IMR-90 (cell line): Measurements from ENCODE around the gene RAPGEF5. TPM values are rescaled to one million over a fixed set of nuclear protein-coding genes. Genes with fewer than 3 reads are reported as not detected.

Experiments
- ATAC-seq: fragments of 200-7000 bp; cut with Tn5 transposase; 2 replicates; pipeline ENCODE4 v1.9.1; 2020; ENCODE audit warnings: low read depth, mild to moderate bottlenecking, moderate library complexity
- BruUV-seq: library from RNA; stranded (reverse); fragments of 400-500 nt; replicated peaks from 2 replicates; lab custom pipeline; 2021; lab: Mats Ljungman, UMichigan
- CTCF ChIA-PET: fragments of 300-600 bp; formaldehyde crosslinking; extraction: SDS; loops from one replicate; lab custom pipeline; 2021; ENCODE audit warnings: antibody characterized with exemption; lab: Yijun Ruan, JAX
- POLR2A ChIA-PET: fragments of 300-600 bp; sonication (Branson Sonifier 250); formaldehyde crosslinking; loops from one replicate; lab custom pipeline; 2022; ENCODE audit warnings: antibody characterized with exemption; ENCODE audit not compliant: unreplicated experiment; lab: Charles Lee
- DNase-seq: peaks from one replicate; pipeline ENCODE4 v3.0.0; 2013
- H2AFZ ChIP-seq: replicated peaks from 2 replicates; pipeline ENCODE3; 2013; ENCODE audit warnings: low read length, mild to moderate bottlenecking; ENCODE audit not compliant: poor library complexity
- H2AK5ac ChIP-seq: 2 replicates; pipeline ENCODE4 v1.6.1; 2013; ENCODE audit warnings: low read depth, low read length, inconsistent platforms
- H2AK9ac ChIP-seq: replicated peaks from 2 replicates; pipeline ENCODE3; 2013; ENCODE audit warnings: mild to moderate bottlenecking, low read depth, low read length, moderate library complexity; ENCODE audit not compliant: poor library complexity
- H2BK120ac ChIP-seq: 2 replicates; pipeline ENCODE4 v1.6.1; 2013; ENCODE audit warnings: low read depth, low read length, inconsistent platforms
- H2BK15ac ChIP-seq: 3 replicates; pipeline ENCODE4 v1.6.1; 2013; ENCODE audit warnings: low read depth, low read length, inconsistent platforms
- H2BK20ac ChIP-seq: 2 replicates; pipeline ENCODE4 v1.6.1; 2013; ENCODE audit warnings: low read depth, mild to moderate bottlenecking, inconsistent platforms, low read length, moderate library complexity
- H2BK5ac ChIP-seq: 2 replicates; pipeline ENCODE4 v1.6.1; 2013; ENCODE audit warnings: mild to moderate bottlenecking, low read depth, low read length, inconsistent platforms; ENCODE audit not compliant: poor library complexity, severe bottlenecking
- H3K14ac ChIP-seq: replicated peaks from 2 replicates; pipeline ENCODE4 v1.6.1; 2013; ENCODE audit warnings: low read depth, low read length, inconsistent platforms
- H3K18ac ChIP-seq: 2 replicates; pipeline ENCODE4 v1.6.1; 2013; ENCODE audit warnings: low read depth, low read length, control low read depth
- H3K23ac ChIP-seq: 2 replicates; pipeline ENCODE4 v1.6.1; 2013; ENCODE audit warnings: low read depth, low read length, inconsistent platforms
- H3K27ac ChIP-seq: 2 replicates; pipeline ENCODE4 v1.5.1; 2013; ENCODE audit warnings: mild to moderate bottlenecking, control low read depth, low read length; ENCODE audit not compliant: insufficient read depth
- H3K27me3 ChIP-seq: 2 replicates; pipeline ENCODE4 v1.6.1; 2013; ENCODE audit warnings: low read length; ENCODE audit not compliant: control insufficient read depth, insufficient read depth
- H3K36me3 ChIP-seq: 2 replicates; pipeline ENCODE4 v1.6.1; 2013; ENCODE audit warnings: low read length, mixed read lengths; ENCODE audit not compliant: control insufficient read depth, insufficient read depth
- H3K4ac ChIP-seq: 2 replicates; pipeline ENCODE4 v1.6.1; 2013; ENCODE audit warnings: low read depth, low read length, inconsistent platforms
- H3K4me1 ChIP-seq: 2 replicates; pipeline ENCODE4 v1.6.1; 2013; ENCODE audit warnings: low read length, mixed read lengths; ENCODE audit not compliant: control insufficient read depth, insufficient read depth
- H3K4me2 ChIP-seq: 2 replicates; pipeline ENCODE4 v1.6.1; 2013; ENCODE audit warnings: low read depth, mild to moderate bottlenecking, control low read depth, low read length, moderate library complexity
- H3K4me3 ChIP-seq: 2 replicates; pipeline ENCODE4 v1.5.1; 2013; ENCODE audit warnings: low read depth, mild to moderate bottlenecking, control low read depth, low read length, moderate library complexity; ENCODE audit not compliant: insufficient read depth
- H3K56ac ChIP-seq: 2 replicates; pipeline ENCODE4 v1.6.1; 2013; ENCODE audit warnings: low read length, inconsistent platforms; ENCODE audit not compliant: insufficient read depth; ENCODE audit errors: extremely low read depth
- H3K79me1 ChIP-seq, 2 experiments: 2 replicates each; pipeline ENCODE4 v1.6.1; 2013; ENCODE audit warnings: low read length in 2 of 2, inconsistent platforms in 1 of 2, low read depth in 1 of 2
- H3K9ac ChIP-seq: 2 replicates; pipeline ENCODE4 v1.6.1; 2013; ENCODE audit warnings: low read depth, low read length, control low read depth
- H3K9me1 ChIP-seq: 2 replicates; pipeline ENCODE4 v1.6.1; 2013; ENCODE audit warnings: low read length, inconsistent platforms; ENCODE audit not compliant: insufficient read depth
- H3K9me3 ChIP-seq: 2 replicates; pipeline ENCODE4 v1.6.1; 2013; ENCODE audit warnings: low read length; ENCODE audit not compliant: control insufficient read depth, insufficient read depth
- H4K20me1 ChIP-seq: 2 replicates; pipeline ENCODE4 v1.6.1; 2013; ENCODE audit warnings: low read length, inconsistent platforms; ENCODE audit not compliant: insufficient read depth
- H4K5ac ChIP-seq: 2 replicates; pipeline ENCODE4 v1.6.1; 2013; ENCODE audit warnings: mild to moderate bottlenecking, low read depth, low read length, control low read depth
- H4K8ac ChIP-seq, 2 experiments: 2 replicates each; pipeline ENCODE4 v1.6.1; 2013; ENCODE audit warnings: low read depth in 2 of 2, low read length in 2 of 2, control low read depth in 1 of 2, inconsistent platforms in 1 of 2
- H4K91ac ChIP-seq: 2 replicates; pipeline ENCODE4 v1.6.1; 2013; ENCODE audit warnings: low read depth, low read length, inconsistent platforms; ENCODE audit not compliant: insufficient read depth
- BHLHE40 ChIP-seq: fragments of 150-350 bp; IDR thresholded peaks from 2 replicates; pipeline ENCODE4 v1.6.1; 2016; ENCODE audit warnings: mild to moderate bottlenecking, low read depth, low read length
- CEBPB ChIP-seq: IDR thresholded peaks from 2 replicates; pipeline ENCODE4 v1.6.1; 2012; ENCODE audit warnings: low read depth, low read length, improper control_type of control experiment
- CHD1 ChIP-seq: IDR thresholded peaks from 2 replicates; pipeline ENCODE4 v1.6.1; 2012; ENCODE audit warnings: low read depth, low read length, improper control_type of control experiment
- CTCF ChIP-seq: conservative IDR thresholded peaks from 2 replicates; pipeline ENCODE4 v1.5.1; 2012; ENCODE audit warnings: mild to moderate bottlenecking, low read depth, low read length, improper control_type of control experiment
- MAFK ChIP-seq: IDR thresholded peaks from 2 replicates; pipeline ENCODE4 v1.6.1; 2012; ENCODE audit warnings: low read depth, low read length, improper control_type of control experiment
- MAZ ChIP-seq: IDR thresholded peaks from 2 replicates; pipeline ENCODE4 v1.6.1; 2012; ENCODE audit warnings: low read depth, mild to moderate bottlenecking, low read length, improper control_type of control experiment, moderate library complexity, borderline replicate concordance
- NFE2L2 ChIP-seq: fragments of 150-350 bp; IDR thresholded peaks from 2 replicates; pipeline ENCODE4 v1.6.1; 2016; ENCODE audit warnings: low read depth, mild to moderate bottlenecking, low read length
- RAD21 ChIP-seq: IDR thresholded peaks from 2 replicates; pipeline ENCODE4 v1.6.1; 2012; ENCODE audit warnings: low read length, improper control_type of control experiment
- RCOR1 ChIP-seq: IDR thresholded peaks from 2 replicates; pipeline ENCODE4 v1.6.1; 2012; ENCODE audit warnings: mild to moderate bottlenecking, low read length, improper control_type of control experiment; ENCODE audit not compliant: insufficient replicate concordance
- RFX5 ChIP-seq: IDR thresholded peaks from 2 replicates; pipeline ENCODE4 v1.8.0; 2012; ENCODE audit warnings: low read depth, mild to moderate bottlenecking, low read length, moderate library complexity
- SMC3 ChIP-seq: fragments of 150-350 bp; IDR thresholded peaks from 2 replicates; pipeline ENCODE4 v1.6.1; 2016; ENCODE audit warnings: low read depth, mild to moderate bottlenecking, antibody characterized with exemption, low read length, moderate library complexity
- WGBS, 2 experiments: methylation state at CpG; one replicate each; pipeline versions ENCODE4 v1.1.5 to v1.1.7; 2013; ENCODE audit warnings: missing lambda C conversion rate in 2 of 2; ENCODE audit not compliant: insufficient read length in 1 of 2; ENCODE audit errors: extremely low coverage in 2 of 2; 5-methylcytosine and 5-hydroxymethylcytosine counted together
- dilution Hi-C: fragments of 300-500 bp; cut with HindIII; formaldehyde crosslinking; loops from one replicate; pipeline ENCODE4 v1.14.3; 2018; ENCODE audit warnings: low sequenced_read_pairs; ENCODE audit not compliant: unreplicated experiment
- in situ Hi-C: fragments of 300-500 bp; cut with MboI; formaldehyde crosslinking; loops from 3 replicates; pipeline ENCODE4 v1.14.3; 2019; ENCODE audit warnings: low sequenced_read_pairs, inconsistent platforms, mixed read lengths
- intact Hi-C: fragments of 100-400 bp; cut with micrococcal nuclease; formaldehyde crosslinking; loops from 2 replicates; pipeline ENCODE4 v1.10.0; 2022
- polyA plus RNA-seq, 3 experiments: library from polyadenylated mRNA; depleted of rRNA; stranded (reverse); fragments of >200 nt; gene quantifications; 2 replicates each; pipeline ENCODE4 v1.2.3, GENCODE V29; 2012; ENCODE audit warnings: low replicate concordance in 1 of 3
- total RNA-seq: library from RNA; depleted of rRNA; stranded (reverse); fragments of >200 nt; gene quantifications from 2 replicates; pipeline ENCODE4 v1.2.3, GENCODE V29; 2012

Gene RAPGEF5
- total and polyA plus RNA-seq, 2 of the 4 experiments (the other 2 are of a cell fraction) = 0.05 to 0.18 TPM

- BruUV-seq = no TSS peak
- Histone ChIP-seq H3K56ac (no peak overlapping the region), H2BK120ac (no peak overlapping the region)
These were observed 246.1 kb downstream of the RAPGEF5 start for GRCh38 chr7:22110881-22111280.

More at GRCh38 chr7:22110881-22111280, 246.1 kb downstream of the RAPGEF5 start:
- Histone ChIP-seq H3K4me2 (no peak overlapping the region), H3K9ac (no peak overlapping the region), H3K18ac (no peak overlapping the region), H2AK5ac (no peak overlapping the region), H3K27me3 (peaks cover 4% of the 10 kb centered on the region), H3K9me1 (no peaks in the 10 kb centered on the region), H3K4me3 (no peak overlapping the region), H2BK20ac (no peak overlapping the region), H4K91ac (no peak overlapping the region), H3K79me1 (no peaks in the 10 kb centered on the region), H3K9me3 (no peaks in the 10 kb centered on the region), H2AK9ac (no peak overlapping the region), H3K14ac (no peak overlapping the region), H3K27ac (no peak overlapping the region), H3K23ac (no peak overlapping the region), H2BK5ac (no peak overlapping the region), H4K20me1 (no peaks in the 10 kb centered on the region), H3K4me1 (no peaks in the 10 kb centered on the region), H4K5ac (no peak overlapping the region), H3K4ac (no peak overlapping the region), H4K8ac (no peak overlapping the region), H2AFZ (no peak overlapping the region), H2BK15ac (no peak overlapping the region), H3K36me3 (no peaks in the 10 kb centered on the region)
- in situ Hi-C loops (loop anchor here (25.0 kb wide), 1 partner anchor 951 kb away; no protein-coding TSS in a partner anchor), dilution Hi-C loops (loop anchor here (25.0 kb wide), 1 partner anchor 376 kb away; no protein-coding TSS in a partner anchor), intact Hi-C loops (loop anchor here (1.0 kb wide), 3 partner anchors 185 to 389 kb away; partner anchors contain the start of gene STEAP1B)
- ATAC-seq (no peak), DNase-seq (no peak)
- no peak for TF ChIP-seq CHD1
- TF ChIP-seq CEBPB = no peak
- TF ChIP-seq CTCF = no peak
- no peak for TF ChIP-seq RAD21
- no peak for TF ChIP-seq SMC3
- TF ChIP-seq RFX5 = no peak
- no peak for TF ChIP-seq NFE2L2
- no peak for TF ChIP-seq MAFK
- no peak for TF ChIP-seq MAZ
- no peak for TF ChIP-seq RCOR1
- TF ChIP-seq BHLHE40 = no peak
- POLR2A ChIA-PET = no interaction called here
- WGBS, 2 experiments = 64% methylated on average over 3 of the region's 4 CpGs; no CpG with 5 or more reads in 1 of the 2 experiments
- CTCF ChIA-PET = interaction anchor here (1.0 to 2.2 kb wide), 5 partner anchors 9 to 389 kb away, joined by 3 to 15 read pairs (median 5); partner anchors contain the start of gene STEAP1B
